ENCODE measurements around the gene TEAD3.

The TEAD3 gene

GRCh38 chr6:35497571-35498421, 917 bp upstream of the TEAD3 start:
- Histone ChIP-seq H3K4me1 (peaks cover 34% of the 10 kb centered on the region), H3K36me3 (ENCODE audit: control insufficient read depth, insufficient read depth, low read length) (no peaks in the 10 kb centered on the region)

GRCh38 chr6:35496036-35496840, 641 bp downstream of the TEAD3 start:
- peak overlapping the region; percentile 48 for H3K27ac ChIP-seq
- H3K9ac ChIP-seq: peak overlapping the region; percentile 89
- peak overlapping the region; percentile 60 for H3K4me3 ChIP-seq (ENCODE audit: low read depth, low read length)
- peaks cover 50% of the 10 kb centered on the region for H3K4me1 ChIP-seq
- no peaks in the 10 kb centered on the region for H3K36me3 ChIP-seq (ENCODE audit: control insufficient read depth, insufficient read depth, low read length)
- no peak for TF ChIP-seq CTCF (IDR thresholded peaks at IDR 0.05)
- peak overlapping the region; percentile 79 for H2AFZ ChIP-seq
- no peaks in the 10 kb centered on the region for H3K9me3 ChIP-seq (ENCODE audit: control insufficient read depth, low read length)
- peaks cover 9% of the 10 kb centered on the region for H3K79me2 ChIP-seq
- H3K27me3 ChIP-seq (ENCODE audit: control insufficient read depth, insufficient read depth, low read length): no peaks in the 10 kb centered on the region
- H3K4me2 ChIP-seq (ENCODE audit: low read length): peak overlapping the region; percentile 71

More at GRCh38 chr6:35497571-35498421, 917 bp upstream of the TEAD3 start:
- peak; percentile 20 for TF ChIP-seq CTCF (IDR thresholded peaks at IDR 0.05)
- peaks cover 9% of the 10 kb centered on the region for H3K79me2 ChIP-seq
- peak overlapping the region; percentile 67 for H3K4me3 ChIP-seq (ENCODE audit: low read depth, low read length)
- no peaks in the 10 kb centered on the region for H3K27me3 ChIP-seq (ENCODE audit: control insufficient read depth, insufficient read depth, low read length)
- H2AFZ ChIP-seq: peak overlapping the region; percentile 99
- no peaks in the 10 kb centered on the region for H3K9me3 ChIP-seq (ENCODE audit: control insufficient read depth, low read length)
- peak overlapping the region; percentile 94 for H3K4me2 ChIP-seq (ENCODE audit: low read length)
- H3K27ac ChIP-seq: peak overlapping the region; percentile 78
- H3K9ac ChIP-seq: peak overlapping the region; percentile 34

GRCh38 chr6:35495258-35496035, 1.4 kb downstream of the TEAD3 start:
- H3K4me2 ChIP-seq (ENCODE audit: low read length): peak overlapping the region; percentile 71
- H3K9ac ChIP-seq: no peak overlapping the region
- H3K27ac ChIP-seq: peak overlapping the region; percentile 48
- no peak for TF ChIP-seq CTCF (IDR thresholded peaks at IDR 0.05)
- H3K9me3 ChIP-seq (ENCODE audit: control insufficient read depth, low read length): no peaks in the 10 kb centered on the region
- no peak overlapping the region for H2AFZ ChIP-seq
- H3K27me3 ChIP-seq (ENCODE audit: control insufficient read depth, insufficient read depth, low read length): no peaks in the 10 kb centered on the region
- H3K4me3 ChIP-seq (ENCODE audit: low read depth, low read length): peak overlapping the region; percentile 60
- no peaks in the 10 kb centered on the region for H3K36me3 ChIP-seq (ENCODE audit: control insufficient read depth, insufficient read depth, low read length)
- peaks cover 57% of the 10 kb centered on the region for H3K4me1 ChIP-seq
- H3K79me2 ChIP-seq: peaks cover 9% of the 10 kb centered on the region

GRCh38 chr6:35494161-35494563, 2.7 kb downstream of the TEAD3 start:
- TF ChIP-seq CTCF (IDR thresholded peaks at IDR 0.05): no peak
- Histone ChIP-seq H3K4me1 (peaks cover 59% of the 10 kb centered on the region), H3K9me3 (ENCODE audit: control insufficient read depth, low read length) (no peaks in the 10 kb centered on the region), H3K36me3 (ENCODE audit: control insufficient read depth, insufficient read depth, low read length) (no peaks in the 10 kb centered on the region), H3K9ac (no peak overlapping the region), H3K4me3 (ENCODE audit: low read depth, low read length) (no peak overlapping the region), H3K4me2 (ENCODE audit: low read length) (no peak overlapping the region), H2AFZ (no peak overlapping the region), H3K79me2 (peaks cover 9% of the 10 kb centered on the region), H3K27me3 (ENCODE audit: control insufficient read depth, insufficient read depth, low read length) (no peaks in the 10 kb centered on the region), H3K27ac (peak overlapping the region; percentile 29)
